ENCODE data around the gene NKX6-2. TPM values are rescaled to one million over a fixed set of nuclear protein-coding genes. Genes with fewer than 3 reads are reported as not detected.

Gene NKX6-2
- total RNA-seq, 1 donor from 2014 or later, result 0.14 TPM

GRCh38 chr10:132779549-132780294 is 6.2 kb downstream of the NKX6-2 start:
- TF ChIP-seq CTCF (conservative IDR thresholded peaks at IDR 0.05), result no peak
- no peak overlapping the region for H3K4me3 Mint-ChIP-seq
- peaks cover 37% of the 10 kb centered on the region for H3K27me3 Mint-ChIP-seq
- no peak overlapping the region for H3K27ac Mint-ChIP-seq
- no peaks in the 10 kb centered on the region for H3K9me3 Mint-ChIP-seq
- H3K4me1 Mint-ChIP-seq (ENCODE audit: unreplicated experiment), result no peaks in the 10 kb centered on the region
- no peak for DNase-seq (ENCODE audit: extremely low spot score, unreplicated experiment)
- peaks cover 5% of the 10 kb centered on the region for H3K36me3 Mint-ChIP-seq

GRCh38 chr10:132777441-132777840 is 8.5 kb downstream of the NKX6-2 start:
- Mint-ChIP-seq H3K4me3 (no peak overlapping the region), H3K36me3 (peaks cover 4% of the 10 kb centered on the region), H3K9me3 (no peaks in the 10 kb centered on the region), H3K27ac (no peak overlapping the region), H3K27me3 (peaks cover 18% of the 10 kb centered on the region), H3K4me1 (ENCODE audit: unreplicated experiment) (peaks cover 5% of the 10 kb centered on the region)
- no peak for TF ChIP-seq CTCF (conservative IDR thresholded peaks at IDR 0.05)
- no peak for DNase-seq (ENCODE audit: extremely low spot score, unreplicated experiment)

- no peak for TF ChIP-seq CTCF (conservative IDR thresholded peaks at IDR 0.05)
- Mint-ChIP-seq H3K27me3 (peaks cover 15% of the 10 kb centered on the region), H3K4me3 (no peak overlapping the region), H3K4me1 (ENCODE audit: unreplicated experiment) (peaks cover 5% of the 10 kb centered on the region), H3K27ac (no peak overlapping the region), H3K9me3 (no peaks in the 10 kb centered on the region), H3K36me3 (peaks cover 4% of the 10 kb centered on the region)
- DNase-seq (ENCODE audit: extremely low spot score, unreplicated experiment), result no peak
Measured at GRCh38 chr10:132776821-132777220, 9.1 kb downstream of the NKX6-2 start.

- Mint-ChIP-seq H3K9me3 (no peaks in the 10 kb centered on the region), H3K4me3 (no peak overlapping the region), H3K4me1 (ENCODE audit: unreplicated experiment) (peaks cover 5% of the 10 kb centered on the region), H3K27ac (no peak overlapping the region), H3K27me3 (peaks cover 9% of the 10 kb centered on the region), H3K36me3 (peaks cover 4% of the 10 kb centered on the region)
- DNase-seq (ENCODE audit: extremely low spot score, unreplicated experiment), result no peak
- no peak for TF ChIP-seq CTCF (conservative IDR thresholded peaks at IDR 0.05)
Measured at GRCh38 chr10:132776186-132776585, 9.8 kb downstream of the NKX6-2 start.

- no peak overlapping the region for H3K4me3 Mint-ChIP-seq
- TF ChIP-seq CTCF (conservative IDR thresholded peaks at IDR 0.05), result no peak
- peaks cover 5% of the 10 kb centered on the region for H3K4me1 Mint-ChIP-seq (ENCODE audit: unreplicated experiment)
- H3K36me3 Mint-ChIP-seq, result peaks cover 4% of the 10 kb centered on the region
- no peaks in the 10 kb centered on the region for H3K9me3 Mint-ChIP-seq
- peaks cover 5% of the 10 kb centered on the region for H3K27me3 Mint-ChIP-seq
- no peak for DNase-seq (ENCODE audit: extremely low spot score, unreplicated experiment)
- H3K27ac Mint-ChIP-seq, result no peak overlapping the region
Measured at GRCh38 chr10:132774902-132775863, 10.8 kb downstream of the NKX6-2 start.
